Peyer's patch (tissue), 4 donors: ENCODE data around the gene HOXC11.

Experiments
- CTCF ChIP-seq, 6 experiments: fragments of 450-650 bp in 4 of 6; fragments of 200-600 bp in 2 of 6; sonication (generic) in 1 of 6; IDR thresholded peaks; one replicate each; pipeline ENCODE4 v1.5.1; 2017 to 2019; ENCODE audit warnings: antibody characterized with exemption in 6 of 6, mild to moderate bottlenecking in 3 of 6, moderate library complexity in 1 of 6
- POLR2A ChIP-seq, 2 donors: fragments of 450-650 bp; IDR thresholded peaks; one replicate each; pipeline ENCODE4 v1.5.1; 2017; ENCODE audit warnings: antibody characterized with exemption in 2 of 2, mild to moderate bottlenecking in 2 of 2, moderate library complexity in 2 of 2

- no peak for TF ChIP-seq CTCF (IDR thresholded peaks at IDR 0.05)
- no peak for TF ChIP-seq POLR2A (IDR thresholded peaks at IDR 0.05)
These were observed at the start of gene HOXC11 for GRCh38 chr12:53972722-53973235.
